DMS 273 (cell line): ENCODE results near the gene THOC1.

Source experiments
- DNase-seq: peaks from one replicate; lab custom pipeline; 2025; ENCODE audit not compliant: unreplicated experiment; lab: John Stamatoyannopoulos, UW

THOC1 gene

GRCh38 chr18:286515-287310 is 18.9 kb upstream of the THOC1 start:
- peak; percentile 48 for DNase-seq

GRCh38 chr18:285817-286216 is 18.0 kb upstream of the THOC1 start:
- no peak for DNase-seq

- no peak for DNase-seq
Measured at GRCh38 chr18:275486-275885, 7.6 kb upstream of the THOC1 start.

- no peak for DNase-seq
Measured at GRCh38 chr18:274313-274712, 6.5 kb upstream of the THOC1 start.

GRCh38 chr18:273525-273924 is 5.7 kb upstream of the THOC1 start:
- DNase-seq, result no peak

GRCh38 chr18:272650-273049 is 4.8 kb upstream of the THOC1 start:
- DNase-seq, result no peak

- DNase-seq, result peak; percentile 47
Measured at GRCh38 chr18:269480-270095, 1.7 kb upstream of the THOC1 start.

GRCh38 chr18:267380-267687 is 513 bp downstream of the THOC1 start:
- DNase-seq, result peak; percentile 81

GRCh38 chr18:261398-262073 is 6.3 kb downstream of the THOC1 start:
- no peak for DNase-seq

GRCh38 chr18:260547-260946 is 7.3 kb downstream of the THOC1 start:
- no peak for DNase-seq

- DNase-seq, result no peak
Measured at GRCh38 chr18:255171-255570, 12.7 kb downstream of the THOC1 start.

GRCh38 chr18:253121-253520 is 14.7 kb downstream of the THOC1 start:
- no peak for DNase-seq

GRCh38 chr18:251572-251971 is 16.3 kb downstream of the THOC1 start:
- peak; percentile 87 for DNase-seq

- peak; percentile 90 for DNase-seq
Measured at GRCh38 chr18:250685-251084, 17.2 kb downstream of the THOC1 start.

GRCh38 chr18:248053-248452 is 19.8 kb downstream of the THOC1 start:
- DNase-seq, result no peak

GRCh38 chr18:245282-245847 is 22.5 kb downstream of the THOC1 start:
- DNase-seq, result peak; percentile 7

GRCh38 chr18:240175-240574 is 27.7 kb downstream of the THOC1 start:
- DNase-seq, result no peak

- no peak for DNase-seq
Measured at GRCh38 chr18:231563-231962, 36.3 kb downstream of the THOC1 start.

- DNase-seq, result no peak
Measured at GRCh38 chr18:228586-228985, 39.3 kb downstream of the THOC1 start.

- no peak for DNase-seq
Measured at GRCh38 chr18:227902-228301, 39.9 kb downstream of the THOC1 start.

GRCh38 chr18:227374-227773 is 40.5 kb downstream of the THOC1 start:
- no peak for DNase-seq

GRCh38 chr18:225745-226144 is 42.1 kb downstream of the THOC1 start:
- DNase-seq, result no peak
